ENCODE data around the gene THRSP.

DNA sequence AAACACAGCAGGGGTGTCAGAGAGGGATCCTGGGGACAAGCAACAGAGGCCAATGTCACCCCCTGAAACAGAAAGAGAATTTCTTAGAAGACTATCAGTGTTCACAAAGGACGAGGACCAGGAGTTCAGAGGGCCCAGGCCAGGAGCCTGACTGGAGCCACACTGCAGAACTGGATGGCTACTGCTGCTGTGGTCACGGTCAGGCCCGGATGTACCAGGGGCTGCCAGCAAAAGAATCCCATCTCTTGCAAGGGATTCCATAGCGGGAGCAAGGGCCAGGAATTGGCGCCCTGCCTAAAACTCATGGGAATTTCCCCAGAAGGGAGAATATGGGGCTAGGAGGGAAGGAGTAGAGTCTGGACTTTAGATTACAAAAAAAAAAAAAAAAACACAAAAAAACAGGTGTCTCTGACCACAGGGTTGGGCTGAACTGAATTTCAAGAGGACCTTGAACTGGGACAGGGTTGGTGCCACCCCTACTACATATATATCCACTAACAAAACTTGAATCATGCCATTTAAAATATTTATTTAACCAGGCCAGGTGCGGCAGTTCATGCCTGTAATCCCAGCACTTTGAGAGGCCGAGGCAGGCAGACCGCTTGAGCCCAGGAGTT, 24.9 kb upstream of the THRSP start:
- TF ChIP-seq RARB (CRISPR knock-in tag; IDR thresholded peaks at IDR 0.05) (no peak), BACH2 (CRISPR knock-in tag; IDR thresholded peaks at IDR 0.05; ENCODE audit: borderline replicate concordance) (no peak), ARNTL (CRISPR knock-in tag; IDR thresholded peaks at IDR 0.05; ENCODE audit: borderline replicate concordance, low read depth) (no peak), CSDC2 (CRISPR knock-in tag; IDR thresholded peaks at IDR 0.05) (no peak), ESRRG (CRISPR knock-in tag; IDR thresholded peaks at IDR 0.05) (no peak), ZNF565 (CRISPR knock-in tag; conservative IDR thresholded peaks at IDR 0.05; ENCODE audit: low read depth) (no peak), ZFP30 (CRISPR knock-in tag; IDR thresholded peaks at IDR 0.05) (no peak), POU6F1 (CRISPR knock-in tag; IDR thresholded peaks at IDR 0.05; ENCODE audit: borderline replicate concordance, low read depth) (no peak), TOX (CRISPR knock-in tag; IDR thresholded peaks at IDR 0.05; ENCODE audit: borderline replicate concordance) (no peak)
